Endodermal cell (in vitro differentiated cells): ENCODE data around the gene GTF2A1L. TPM values are rescaled to one million over a fixed set of nuclear protein-coding genes. Genes with fewer than 3 reads are reported as not detected.

ENCODE experiments used
- DNase-seq: peaks from one replicate; pipeline ENCODE4 v3.0.0-alpha.2; 2017
- H3K27ac ChIP-seq: 2 replicates; pipeline ENCODE4 v1.5.1; 2013; ENCODE audit warnings: mild to moderate bottlenecking, low read depth, low read length, moderate library complexity
- H3K27me3 ChIP-seq: 2 replicates; pipeline ENCODE4 v1.6.1; 2013; ENCODE audit warnings: mild to moderate bottlenecking, low read length, moderate library complexity; ENCODE audit not compliant: insufficient read depth, control insufficient read depth, poor library complexity, severe bottlenecking
- H3K36me3 ChIP-seq: 2 replicates; pipeline ENCODE4 v1.7.0; 2013; ENCODE audit warnings: mild to moderate bottlenecking, low read length, moderate library complexity; ENCODE audit not compliant: control insufficient read depth, insufficient read depth
- H3K4me1 ChIP-seq: one replicate; pipeline ENCODE4 v1.7.0; 2013; ENCODE audit warnings: low read length; ENCODE audit not compliant: control insufficient read depth, insufficient read depth
- H3K4me3 ChIP-seq: 2 replicates; pipeline ENCODE4 v1.5.1; 2013; ENCODE audit warnings: mild to moderate bottlenecking, low read length, moderate library complexity
- H3K9ac ChIP-seq: 2 replicates; pipeline ENCODE4 v1.6.1; 2013; ENCODE audit warnings: mild to moderate bottlenecking, low read length, moderate library complexity; ENCODE audit not compliant: poor library complexity, severe bottlenecking; ENCODE audit errors: extremely low read depth
- H3K9me3 ChIP-seq: 2 replicates; pipeline ENCODE4 v1.6.1; 2013; ENCODE audit warnings: mild to moderate bottlenecking, low read length, moderate library complexity; ENCODE audit not compliant: control insufficient read depth
- H3K27ac Mint-ChIP-seq: 2 replicates; pipeline ENCODE4 v1.8.0; 2020; ENCODE audit warnings: mixed read lengths
- H3K27me3 Mint-ChIP-seq: 2 replicates; pipeline ENCODE4 v1.8.0; 2021; ENCODE audit warnings: mild to moderate bottlenecking, mixed read lengths; ENCODE audit not compliant: insufficient read depth
- H3K36me3 Mint-ChIP-seq: 2 replicates; pipeline ENCODE4 v1.8.0; 2020; ENCODE audit warnings: low read depth, mixed read lengths
- H3K4me1 Mint-ChIP-seq: 2 replicates; pipeline ENCODE4 v1.8.0; 2020; ENCODE audit warnings: mixed read lengths
- H3K4me3 Mint-ChIP-seq: 2 replicates; pipeline ENCODE4 v1.8.0; 2020; ENCODE audit warnings: mild to moderate bottlenecking, moderate library complexity, mixed read lengths
- H3K9me3 Mint-ChIP-seq: 2 replicates; pipeline ENCODE4 v1.8.0; 2020; ENCODE audit warnings: mild to moderate bottlenecking, mixed read lengths
- CTCF ChIP-seq: fragments of 200-600 bp; sonication (generic); conservative IDR thresholded peaks from 2 replicates; pipeline ENCODE4 v1.5.0; 2021; ENCODE audit warnings: antibody characterized with exemption, mild to moderate bottlenecking
- WGBS, 2 experiments: methylation state at CpG; one replicate each; pipeline versions ENCODE4 v1.1.5 to v1.1.7; 2013; ENCODE audit warnings: missing lambda C conversion rate in 2 of 2, mixed read lengths in 1 of 2; ENCODE audit not compliant: insufficient coverage in 1 of 2, insufficient read length in 1 of 2; 5-methylcytosine and 5-hydroxymethylcytosine counted together
- total RNA-seq, 2 donors: library from RNA; stranded (reverse); fragmentation: NEBNext Ultra II Directional in 1 of 2; extraction: Animal tissue kit (Norgen Biotek cat#: 25700) in 1 of 2; gene quantifications; 2 replicates in 1 of 2; 3 replicates in 1 of 2; pipeline ENCODE4 v1.2.1, GENCODE V29; 2021

GTF2A1L gene
- total RNA-seq, 2 donors from 2014 or later, result not detected

DNA sequence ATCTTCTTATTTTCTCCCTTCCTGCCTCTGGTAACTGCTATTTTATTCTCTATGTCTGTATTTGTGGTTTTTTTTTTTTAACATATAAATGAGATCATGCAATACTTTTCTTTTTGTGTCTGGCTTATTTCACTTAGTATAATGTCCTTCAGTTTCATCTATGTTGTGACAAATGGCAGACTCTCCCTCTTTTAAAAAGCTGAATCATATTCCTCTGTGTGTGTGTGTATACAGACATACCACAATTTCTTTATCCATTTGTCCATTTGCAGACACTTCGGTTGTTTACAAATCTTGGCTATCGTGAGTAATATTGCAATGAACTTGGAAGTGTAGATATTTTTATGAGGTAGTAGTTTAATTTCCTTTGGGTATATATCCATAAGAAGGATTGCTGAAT is 7.0 kb downstream of the GTF2A1L start:
- WGBS, 2 experiments, result 100% methylated on average over 2 of the region's 2 CpGs; no CpG with 5 or more reads in 1 of the 2 experiments
- no peaks in the 10 kb centered on the region for H3K4me1 Mint-ChIP-seq
- no peak overlapping the region for H3K27ac ChIP-seq

GRCh38 chr2:48626047-48626446 is 8.4 kb downstream of the GTF2A1L start:
- H3K27ac Mint-ChIP-seq, result no peak overlapping the region

More for the DNA sequence above, 7.0 kb downstream of the GTF2A1L start:
- DNase-seq, result no peak
- Histone ChIP-seq H3K9ac (no peak overlapping the region), H3K9me3 (peaks cover 5% of the 10 kb centered on the region), H3K4me3 (no peak overlapping the region), H3K36me3 (no peaks in the 10 kb centered on the region), H3K27me3 (no peaks in the 10 kb centered on the region), H3K4me1 (no peaks in the 10 kb centered on the region)
- Mint-ChIP-seq H3K9me3 (peaks cover 2% of the 10 kb centered on the region), H3K27me3 (no peaks in the 10 kb centered on the region), H3K36me3 (no peaks in the 10 kb centered on the region), H3K4me3 (no peak overlapping the region), H3K27ac (no peak overlapping the region)
- TF ChIP-seq CTCF, result no peak

DNA sequence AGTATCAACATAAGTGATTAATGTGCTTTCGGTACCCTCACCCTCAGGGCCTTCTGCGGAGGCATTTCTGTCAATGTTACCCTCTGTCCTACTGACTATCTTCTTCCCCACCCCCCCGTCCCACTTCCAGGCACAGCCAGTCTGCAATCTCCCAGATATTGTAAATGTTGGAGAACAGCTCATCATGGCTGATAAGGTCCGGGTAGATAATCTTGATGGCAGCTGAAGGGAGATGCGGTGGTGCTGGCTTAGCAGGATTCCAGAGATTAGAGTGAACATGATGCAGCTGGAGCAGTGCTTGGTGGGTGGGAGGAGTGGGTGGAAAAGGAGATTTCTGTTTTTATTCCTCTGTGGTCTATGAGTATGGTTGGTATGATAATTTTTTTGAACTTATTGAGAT is 15.5 kb downstream of the GTF2A1L start:
- no peak overlapping the region for H3K9ac ChIP-seq
- no peaks in the 10 kb centered on the region for H3K36me3 ChIP-seq
- no peaks in the 10 kb centered on the region for H3K9me3 ChIP-seq
- H3K36me3 Mint-ChIP-seq, result no peaks in the 10 kb centered on the region
- H3K9me3 Mint-ChIP-seq, result peaks cover 5% of the 10 kb centered on the region
- no peak overlapping the region for H3K27ac ChIP-seq
- 86 to 100% methylated on average over 1 to 5 of the region's 5 CpGs for WGBS, 2 experiments
- no peaks in the 10 kb centered on the region for H3K4me1 Mint-ChIP-seq
- no peak for TF ChIP-seq CTCF
- H3K27ac Mint-ChIP-seq, result no peak overlapping the region
- H3K4me3 Mint-ChIP-seq, result no peak overlapping the region
- no peaks in the 10 kb centered on the region for H3K4me1 ChIP-seq
- H3K27me3 ChIP-seq, result no peaks in the 10 kb centered on the region
- H3K4me3 ChIP-seq, result no peak overlapping the region
- no peak for DNase-seq
- H3K27me3 Mint-ChIP-seq, result no peaks in the 10 kb centered on the region

More at GRCh38 chr2:48626047-48626446, 8.4 kb downstream of the GTF2A1L start:
- no peak for TF ChIP-seq CTCF
- H3K27ac ChIP-seq, result no peak overlapping the region
- H3K9me3 Mint-ChIP-seq, result peaks cover 2% of the 10 kb centered on the region
- H3K27me3 ChIP-seq, result no peaks in the 10 kb centered on the region
- no peak for DNase-seq
- H3K27me3 Mint-ChIP-seq, result no peaks in the 10 kb centered on the region
- no peaks in the 10 kb centered on the region for H3K4me1 ChIP-seq
- H3K4me1 Mint-ChIP-seq, result no peaks in the 10 kb centered on the region
- H3K36me3 Mint-ChIP-seq, result no peaks in the 10 kb centered on the region
- peaks cover 5% of the 10 kb centered on the region for H3K9me3 ChIP-seq
- H3K4me3 ChIP-seq, result no peak overlapping the region
- H3K4me3 Mint-ChIP-seq, result no peak overlapping the region
- no peak overlapping the region for H3K9ac ChIP-seq
- H3K36me3 ChIP-seq, result no peaks in the 10 kb centered on the region
